ENCODE data around the gene ACAA2. TPM values are rescaled to one million over a fixed set of nuclear protein-coding genes. Genes with fewer than 3 reads are reported as not detected.
A peak's percentile ranks its signal among the peaks of the same experiment; 100 is the strongest.

Gene ACAA2
- total and polyA plus RNA-seq, 2 of the 8 experiments (the other 6 are each of a cell fraction or from before 2014, with no cell fraction given), result 63.4 to 151 TPM

DNA sequence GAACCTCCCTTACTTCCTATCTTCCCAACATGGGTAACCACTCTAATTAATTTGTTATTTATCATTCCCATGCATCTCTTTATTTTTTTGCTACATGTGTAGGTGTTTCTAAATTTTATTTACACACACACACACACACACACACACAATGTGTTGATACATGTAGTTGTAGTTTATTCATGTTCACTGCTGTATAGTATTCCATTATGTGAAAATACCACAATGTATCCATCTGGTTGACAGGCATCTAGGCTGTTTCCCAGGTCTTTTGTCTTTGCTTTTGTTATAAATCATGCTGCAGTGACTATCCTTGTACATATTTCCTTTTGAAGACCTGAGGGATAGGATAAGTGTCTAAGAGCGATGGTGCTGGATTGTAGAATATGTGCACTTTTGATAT is 59.7 kb downstream of the ACAA2 start:
- Histone ChIP-seq H2AFZ (ENCODE audit: low read length) (no peak overlapping the region), H4K8ac (ENCODE audit: extremely low read depth, insufficient read depth, low read length) (no peak overlapping the region), H3K79me1 (ENCODE audit: low read depth, low read length) (no peaks in the 10 kb centered on the region), H3K4me3 (ENCODE audit: extremely low read depth in 1 of 4, insufficient read depth in 2 of 4, low read depth in 3 of 4, low read length in 4 of 4) (no peak overlapping the region), H3K79me2 (ENCODE audit: control insufficient read depth in 1 of 2, insufficient read depth in 2 of 2, low read length in 2 of 2) (no peaks in the 10 kb centered on the region), H3K56ac (replicated peaks; ENCODE audit: insufficient read length, low read depth, low read length) (no peak overlapping the region), H3K9me3 (ENCODE audit: insufficient read depth in 2 of 2, low read depth in 1 of 2, low read length in 1 of 2) (no peaks in the 10 kb centered on the region), H2BK15ac (ENCODE audit: low read length) (no peak overlapping the region), H2BK5ac (ENCODE audit: low read depth, low read length) (no peak overlapping the region), H2BK120ac (replicated peaks; ENCODE audit: low read depth, low read length) (no peak overlapping the region), H3K4me2 (ENCODE audit: insufficient read depth in 1 of 2, low read depth in 2 of 2, low read length in 2 of 2) (no peak overlapping the region), H4K20me1 (replicated peaks in 1 of 2; ENCODE audit: control insufficient read depth in 1 of 2, insufficient read depth in 2 of 2, low read length in 2 of 2) (no peaks in the 10 kb centered on the region), H3K27ac (ENCODE audit: low read depth, low read length) (no peak overlapping the region), H2BK20ac (ENCODE audit: low read length) (no peak overlapping the region), H3K23me2 (ENCODE audit: low read depth, low read length) (no peaks in the 10 kb centered on the region), H2AK5ac (ENCODE audit: low read depth, low read length) (no peak overlapping the region), H3K14ac (ENCODE audit: insufficient read length) (no peak overlapping the region), H3K27me3 (replicated peaks in 1 of 4; ENCODE audit: control insufficient read depth in 3 of 4, extremely low read depth in 1 of 4, insufficient read depth in 3 of 4, low read length in 3 of 4) (no peaks in the 10 kb centered on the region), H2BK12ac (ENCODE audit: low read depth, low read length) (no peak overlapping the region), H3K4ac (replicated peaks; ENCODE audit: insufficient read length, low read depth, low read length) (no peak overlapping the region), H3K36me3 (ENCODE audit: control insufficient read depth in 2 of 4, insufficient read depth in 4 of 4, low read length in 3 of 4) (no peaks in the 10 kb centered on the region), H3K18ac (ENCODE audit: extremely low read depth, low read length) (no peak overlapping the region), H4K91ac (replicated peaks; ENCODE audit: insufficient read length, low read length) (no peak overlapping the region), H3K4me1 (replicated peaks in 1 of 4; ENCODE audit: control insufficient read depth in 3 of 4, insufficient read depth in 4 of 4, low read length in 3 of 4) (peaks cover 0 to 4% (median under 1%) of the 10 kb centered on the region in 4 experiments; a peak in 1 of 7 replicates), H3K9ac (replicated peaks in 1 of 4; ENCODE audit: extremely low read depth in 1 of 4, low read depth in 3 of 4, low read length in 3 of 4) (no peak overlapping the region), H3K23ac (ENCODE audit: insufficient read length) (no peak overlapping the region), H4K5ac (ENCODE audit: insufficient read length, low read depth, low read length) (no peak overlapping the region)
- DNase-seq (ENCODE audit: low read depth in 1 of 2, low spot score in 2 of 2) (no peak), FAIRE-seq (no peak)
- WGBS, 2 experiments (ENCODE audit: extremely low coverage in 1 of 2, insufficient coverage in 1 of 2, insufficient read length in 1 of 2, insufficient replicate concordance in 2 of 2, low coverage in 1 of 2, low lambda C conversion rate in 2 of 2, missing lambda C conversion rate in 1 of 2), result 81% methylated on average over 1 of the region's 1 CpG; no CpG with 5 or more reads in 1 of the 2 experiments
- TF ChIP-seq KDM1A (IDR thresholded peaks at IDR 0.05; ENCODE audit: borderline replicate concordance, low read length) (0 out of 2 replicates have a peak, but pooled peaks have one; percentile 43), SP1 (IDR thresholded peaks at IDR 0.05; ENCODE audit: low read depth, low read length) (no peak), E2F6 (IDR thresholded peaks at IDR 0.05) (no peak), EZH2 (IDR thresholded peaks at IDR 0.05; ENCODE audit: low read depth, low read length, severe bottlenecking) (no peak), CREB1 (IDR thresholded peaks at IDR 0.05) (no peak), SP4 (IDR thresholded peaks at IDR 0.05; ENCODE audit: low read length) (no peak)
- ChIA-PET POLR2A (ENCODE audit: partially characterized antibody) (no interaction called here), CTCF (ENCODE audit: partially characterized antibody) (interaction anchor here (0.5 to 1.6 kb wide), 3 partner anchors 10 to 799 kb away, joined by 3 to 4 read pairs (median 4); no protein-coding TSS in a partner anchor)
